ENCODE results near the gene MIDN. TPM values are rescaled to one million over a fixed set of nuclear protein-coding genes. Genes with fewer than 3 reads are reported as not detected.

MIDN gene
- total and polyA plus RNA-seq, 2 experiments from 2014 or later, result 4.0 to 9.4 TPM

DNA sequence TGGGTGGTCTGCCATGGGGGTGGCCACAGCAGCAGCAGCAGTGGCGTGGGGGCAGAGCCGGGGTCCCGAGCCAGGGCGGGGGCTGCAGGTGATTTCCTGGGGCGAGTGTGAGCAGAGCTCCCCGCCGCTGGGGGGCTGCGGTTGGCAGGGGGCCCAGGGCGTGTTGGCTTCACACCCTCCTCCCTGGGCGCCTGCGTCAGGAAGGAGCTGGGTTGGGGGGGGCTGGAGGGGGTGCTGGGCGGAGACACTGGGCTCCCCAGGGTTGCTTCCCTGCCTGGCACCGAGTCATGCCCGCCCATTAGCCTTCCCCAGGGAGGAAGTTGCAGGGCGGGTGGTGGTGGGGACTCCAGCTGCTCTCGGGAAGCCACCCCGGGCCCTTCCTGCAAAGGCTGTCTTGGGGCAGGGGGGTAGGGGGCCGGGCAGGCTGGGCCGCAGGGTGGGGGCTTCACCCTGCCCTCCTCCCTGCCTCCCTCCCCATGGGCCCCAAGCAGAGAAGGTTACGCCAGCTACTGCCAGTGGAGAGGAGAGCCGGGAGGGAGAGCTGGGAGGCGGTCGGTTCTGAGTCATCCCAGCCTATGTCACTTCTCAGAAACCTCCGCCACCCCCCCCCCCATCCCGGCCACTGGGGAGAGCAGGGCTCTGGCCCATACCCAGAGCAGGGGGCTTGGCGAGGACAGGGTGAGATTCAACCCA, 4.6 kb downstream of the MIDN start:
- H3K9me2 ChIP-seq (ENCODE audit: insufficient read depth), result no peaks in the 10 kb centered on the region
- peaks cover 69% of the 10 kb centered on the region for H3K79me2 ChIP-seq (ENCODE audit: insufficient read depth)
- H3K27me3 ChIP-seq (replicated peaks; ENCODE audit: insufficient read depth), result no peaks in the 10 kb centered on the region
- peak overlapping the region; percentile 87 for H3K4me2 ChIP-seq (ENCODE audit: unreplicated experiment)
- H4K20me1 ChIP-seq (ENCODE audit: insufficient read depth), result no peaks in the 10 kb centered on the region
- peak overlapping the region; percentile 98 for H3K27ac ChIP-seq
- no peak overlapping the region for H2AFZ ChIP-seq
- H3K4me1 ChIP-seq (ENCODE audit: insufficient read depth), result peaks cover 25% of the 10 kb centered on the region
- peak overlapping the region; percentile 85 for H3K4me3 ChIP-seq
- H3F3A ChIP-seq (ENCODE audit: insufficient read depth), result peaks cover 28% of the 10 kb centered on the region
- WGBS, 2 experiments (ENCODE audit: low coverage in 1 of 2, low lambda C conversion rate in 2 of 2, missing lambda C conversion rate in 2 of 2), result 0 to 2% methylated on average over 5 to 23 of the region's 26 CpGs
- in situ Hi-C loops (cut with MboI), result no loop called here
- H3K36me3 ChIP-seq (ENCODE audit: low read depth), result peaks cover 41% of the 10 kb centered on the region
- no peaks in the 10 kb centered on the region for H3K9me3 ChIP-seq (ENCODE audit: low read depth)
- DNase-seq, result peak; percentile 98
- H3K9ac ChIP-seq, result peak overlapping the region; percentile 99
- TF ChIP-seq EZH2phosphoT487 (IDR thresholded peaks at IDR 0.05; ENCODE audit: insufficient read depth, low read depth) (no peak), EZH2 (IDR thresholded peaks at IDR 0.05; ENCODE audit: insufficient read depth, poor library complexity, severe bottlenecking) (no peak)

DNA sequence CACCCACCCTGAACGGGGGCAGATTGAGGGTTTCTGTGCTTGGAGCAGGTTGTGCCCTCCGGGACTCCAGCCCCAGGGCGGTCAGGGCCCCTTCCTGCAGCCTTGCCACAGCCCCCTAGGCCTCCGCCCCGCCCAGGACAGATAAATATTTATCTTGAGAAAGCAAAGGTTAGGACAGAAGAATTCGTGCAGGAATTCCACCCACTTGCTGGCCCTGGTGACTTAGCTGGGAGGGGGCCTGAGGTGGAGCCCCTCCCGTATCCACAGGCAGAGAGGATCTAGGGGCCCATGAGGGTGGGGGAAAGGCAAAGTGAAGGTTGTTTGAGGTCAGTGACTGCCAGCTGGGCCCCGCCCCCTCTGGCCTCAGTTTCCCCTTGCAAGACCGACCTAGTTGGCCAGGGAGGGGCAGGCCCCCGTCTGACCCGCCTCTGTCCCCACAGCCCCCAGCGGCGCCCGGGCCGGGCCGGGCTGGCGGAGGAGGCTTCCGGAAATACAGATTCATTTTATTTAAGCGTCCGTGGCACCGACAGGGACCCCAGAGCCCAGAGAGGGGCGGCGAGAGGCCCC, 5.2 kb downstream of the MIDN start:
- H3K9ac ChIP-seq, result peak overlapping the region; percentile 99
- in situ Hi-C loops (cut with MboI), result no loop called here
- H2AFZ ChIP-seq, result no peak overlapping the region
- H3K79me2 ChIP-seq (ENCODE audit: insufficient read depth), result peaks cover 72% of the 10 kb centered on the region
- H3K27me3 ChIP-seq (replicated peaks; ENCODE audit: insufficient read depth), result no peaks in the 10 kb centered on the region
- H3K9me2 ChIP-seq (ENCODE audit: insufficient read depth), result no peaks in the 10 kb centered on the region
- H3K9me3 ChIP-seq (ENCODE audit: low read depth), result no peaks in the 10 kb centered on the region
- no peaks in the 10 kb centered on the region for H4K20me1 ChIP-seq (ENCODE audit: insufficient read depth)
- DNase-seq, result peak; percentile 85
- peak overlapping the region; percentile 87 for H3K4me2 ChIP-seq (ENCODE audit: unreplicated experiment)
- WGBS, 2 experiments (ENCODE audit: low coverage in 1 of 2, low lambda C conversion rate in 2 of 2, missing lambda C conversion rate in 2 of 2), result 39% methylated on average over 15 to 23 of the region's 23 CpGs
- H3K4me1 ChIP-seq (ENCODE audit: insufficient read depth), result peaks cover 29% of the 10 kb centered on the region
- TF ChIP-seq EZH2 (IDR thresholded peaks at IDR 0.05; ENCODE audit: insufficient read depth, poor library complexity, severe bottlenecking) (no peak), EZH2phosphoT487 (IDR thresholded peaks at IDR 0.05; ENCODE audit: insufficient read depth, low read depth) (no peak)
- H3K4me3 ChIP-seq, result peak overlapping the region; percentile 85
- H3K36me3 ChIP-seq (ENCODE audit: low read depth), result peaks cover 43% of the 10 kb centered on the region
- peak overlapping the region; percentile 98 for H3K27ac ChIP-seq
- H3F3A ChIP-seq (ENCODE audit: insufficient read depth), result peaks cover 33% of the 10 kb centered on the region

DNA sequence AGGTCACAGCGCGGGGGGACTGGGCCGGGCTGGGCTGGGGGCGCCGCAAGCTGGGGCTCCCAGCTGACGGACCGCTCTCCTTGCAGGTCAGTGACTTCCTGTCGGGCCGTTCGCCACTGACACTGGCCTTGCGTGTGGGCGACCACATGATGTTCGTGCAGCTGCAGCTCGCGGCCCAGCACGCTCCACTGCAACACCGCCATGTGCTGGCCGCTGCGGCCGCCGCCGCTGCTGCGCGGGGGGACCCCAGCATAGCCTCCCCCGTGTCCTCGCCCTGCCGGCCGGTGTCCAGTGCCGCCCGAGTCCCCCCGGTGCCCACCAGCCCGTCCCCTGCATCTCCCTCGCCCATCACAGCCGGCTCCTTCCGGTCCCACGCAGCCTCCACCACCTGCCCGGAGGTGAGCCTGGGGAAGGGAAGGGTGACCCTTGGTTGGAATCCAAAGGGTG, 5.7 kb downstream of the MIDN start:
- Histone ChIP-seq H3K4me1 (ENCODE audit: insufficient read depth) (peaks cover 29% of the 10 kb centered on the region), H3K9me3 (ENCODE audit: low read depth) (no peaks in the 10 kb centered on the region), H2AFZ (no peak overlapping the region), H4K20me1 (ENCODE audit: insufficient read depth) (no peaks in the 10 kb centered on the region), H3K4me2 (ENCODE audit: unreplicated experiment) (peak overlapping the region; percentile 87), H3K27me3 (replicated peaks; ENCODE audit: insufficient read depth) (no peaks in the 10 kb centered on the region), H3K79me2 (ENCODE audit: insufficient read depth) (peaks cover 72% of the 10 kb centered on the region), H3K27ac (peak overlapping the region; percentile 98), H3K9ac (peak overlapping the region; percentile 99), H3K36me3 (ENCODE audit: low read depth) (peaks cover 43% of the 10 kb centered on the region), H3K4me3 (peak overlapping the region; percentile 85), H3F3A (ENCODE audit: insufficient read depth) (peaks cover 38% of the 10 kb centered on the region), H3K9me2 (ENCODE audit: insufficient read depth) (no peaks in the 10 kb centered on the region)
- in situ Hi-C loops (cut with MboI), result no loop called here
- DNase-seq, result peak; percentile 43
- TF ChIP-seq EZH2 (IDR thresholded peaks at IDR 0.05; ENCODE audit: insufficient read depth, poor library complexity, severe bottlenecking) (no peak), EZH2phosphoT487 (IDR thresholded peaks at IDR 0.05; ENCODE audit: insufficient read depth, low read depth) (no peak)
- 90% methylated on average over 37 of the region's 37 CpGs; no CpG with 5 or more reads in 1 of the 2 experiments for WGBS, 2 experiments (ENCODE audit: low coverage in 1 of 2, low lambda C conversion rate in 2 of 2, missing lambda C conversion rate in 2 of 2)

- Histone ChIP-seq H3K9me3 (ENCODE audit: low read depth) (no peaks in the 10 kb centered on the region), H3K4me1 (ENCODE audit: insufficient read depth) (peaks cover 32% of the 10 kb centered on the region), H2AFZ (no peak overlapping the region), H3K4me2 (ENCODE audit: unreplicated experiment) (no peak overlapping the region), H3K4me3 (no peak overlapping the region), H3K9me2 (ENCODE audit: insufficient read depth) (no peaks in the 10 kb centered on the region), H3F3A (ENCODE audit: insufficient read depth) (peaks cover 42% of the 10 kb centered on the region), H3K36me3 (ENCODE audit: low read depth) (peaks cover 43% of the 10 kb centered on the region), H3K79me2 (ENCODE audit: insufficient read depth) (peaks cover 72% of the 10 kb centered on the region), H3K27ac (peak overlapping the region; percentile 98), H4K20me1 (ENCODE audit: insufficient read depth) (no peaks in the 10 kb centered on the region), H3K9ac (peak overlapping the region; percentile 99), H3K27me3 (replicated peaks; ENCODE audit: insufficient read depth) (no peaks in the 10 kb centered on the region)
- DNase-seq, result peak; percentile 13
- 86 to 88% methylated on average over 20 of the region's 20 CpGs for WGBS, 2 experiments (ENCODE audit: low coverage in 1 of 2, low lambda C conversion rate in 2 of 2, missing lambda C conversion rate in 2 of 2)
- TF ChIP-seq EZH2phosphoT487 (IDR thresholded peaks at IDR 0.05; ENCODE audit: insufficient read depth, low read depth), result no peak
- TF ChIP-seq EZH2 (IDR thresholded peaks at IDR 0.05; ENCODE audit: insufficient read depth, poor library complexity, severe bottlenecking), result no peak
- in situ Hi-C loops (cut with MboI), result no loop called here
Measured at GRCh38 chr19:1254530-1255185, 6.3 kb downstream of the MIDN start.

Measured in GM23248 (cell line).